ENCODE results near the gene PPFIBP2. TPM values are rescaled to one million over a fixed set of nuclear protein-coding genes. Genes with fewer than 3 reads are reported as not detected.
"Not testable (repeated sequence)": the region's sequence is repeated elsewhere in the genome, so short reads cannot be mapped to it uniquely, and the experiment has no call there.

The PPFIBP2 gene
- total RNA-seq, 4 donors from 2014 or later, result 8.0 to 26.5 (median 11.3) TPM

DNA sequence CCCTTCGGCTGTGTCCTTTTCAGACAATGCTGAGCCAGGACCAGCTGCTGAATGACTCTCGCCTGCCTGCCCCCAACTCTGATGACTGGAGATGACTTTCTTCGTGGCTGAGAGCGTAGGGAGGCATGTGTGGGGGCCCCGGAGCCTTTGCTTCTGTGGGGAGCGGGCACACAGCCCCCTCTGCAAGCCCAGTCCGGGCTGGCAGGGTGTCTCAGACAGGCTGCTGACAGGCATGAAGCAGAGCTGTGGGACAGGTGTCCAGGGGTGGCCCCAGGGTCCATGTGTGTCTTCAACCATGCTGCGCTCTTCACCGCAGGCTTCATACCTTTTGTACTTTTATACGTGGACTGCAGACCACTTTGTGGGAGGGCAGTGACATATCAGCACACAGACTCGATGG is 142.9 kb downstream of the PPFIBP2 start:
- H3K4me3 ChIP-seq, result no peak overlapping the region
- peak; percentile 18 for ATAC-seq
- 83% methylated on average over 5 of the region's 11 CpGs; no CpG with 5 or more reads in 1 of the 2 donors for WGBS, 2 donors (ENCODE audit: low coverage in 1 of 2)
- peaks cover 0 to 46% of the 10 kb centered on the region in 2 donors for H3K36me3 ChIP-seq
- TF ChIP-seq POLR2AphosphoS5 (IDR thresholded peaks at IDR 0.05), result no peak
- no peak for TF ChIP-seq EP300 (IDR thresholded peaks at IDR 0.05)
- TF ChIP-seq, protein P1, sequence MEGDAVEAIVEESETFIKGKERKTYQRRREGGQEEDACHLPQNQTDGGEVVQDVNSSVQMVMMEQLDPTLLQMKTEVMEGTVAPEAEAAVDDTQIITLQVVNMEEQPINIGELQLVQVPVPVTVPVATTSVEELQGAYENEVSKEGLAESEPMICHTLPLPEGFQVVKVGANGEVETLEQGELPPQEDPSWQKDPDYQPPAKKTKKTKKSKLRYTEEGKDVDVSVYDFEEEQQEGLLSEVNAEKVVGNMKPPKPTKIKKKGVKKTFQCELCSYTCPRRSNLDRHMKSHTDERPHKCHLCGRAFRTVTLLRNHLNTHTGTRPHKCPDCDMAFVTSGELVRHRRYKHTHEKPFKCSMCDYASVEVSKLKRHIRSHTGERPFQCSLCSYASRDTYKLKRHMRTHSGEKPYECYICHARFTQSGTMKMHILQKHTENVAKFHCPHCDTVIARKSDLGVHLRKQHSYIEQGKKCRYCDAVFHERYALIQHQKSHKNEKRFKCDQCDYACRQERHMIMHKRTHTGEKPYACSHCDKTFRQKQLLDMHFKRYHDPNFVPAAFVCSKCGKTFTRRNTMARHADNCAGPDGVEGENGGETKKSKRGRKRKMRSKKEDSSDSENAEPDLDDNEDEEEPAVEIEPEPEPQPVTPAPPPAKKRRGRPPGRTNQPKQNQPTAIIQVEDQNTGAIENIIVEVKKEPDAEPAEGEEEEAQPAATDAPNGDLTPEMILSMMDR (IDR thresholded peaks at IDR 0.05), result no peak
- no peak for TF ChIP-seq POLR2A (IDR thresholded peaks at IDR 0.05)
- H3K27me3 ChIP-seq, result no peaks in the 10 kb centered on the region
- no peaks in the 10 kb centered on the region for H3K4me1 ChIP-seq
- H3K27ac ChIP-seq, result peak overlapping the region in 1 of 4 donors; percentile 0
- no peaks in the 10 kb centered on the region for H3K9me3 ChIP-seq

DNA sequence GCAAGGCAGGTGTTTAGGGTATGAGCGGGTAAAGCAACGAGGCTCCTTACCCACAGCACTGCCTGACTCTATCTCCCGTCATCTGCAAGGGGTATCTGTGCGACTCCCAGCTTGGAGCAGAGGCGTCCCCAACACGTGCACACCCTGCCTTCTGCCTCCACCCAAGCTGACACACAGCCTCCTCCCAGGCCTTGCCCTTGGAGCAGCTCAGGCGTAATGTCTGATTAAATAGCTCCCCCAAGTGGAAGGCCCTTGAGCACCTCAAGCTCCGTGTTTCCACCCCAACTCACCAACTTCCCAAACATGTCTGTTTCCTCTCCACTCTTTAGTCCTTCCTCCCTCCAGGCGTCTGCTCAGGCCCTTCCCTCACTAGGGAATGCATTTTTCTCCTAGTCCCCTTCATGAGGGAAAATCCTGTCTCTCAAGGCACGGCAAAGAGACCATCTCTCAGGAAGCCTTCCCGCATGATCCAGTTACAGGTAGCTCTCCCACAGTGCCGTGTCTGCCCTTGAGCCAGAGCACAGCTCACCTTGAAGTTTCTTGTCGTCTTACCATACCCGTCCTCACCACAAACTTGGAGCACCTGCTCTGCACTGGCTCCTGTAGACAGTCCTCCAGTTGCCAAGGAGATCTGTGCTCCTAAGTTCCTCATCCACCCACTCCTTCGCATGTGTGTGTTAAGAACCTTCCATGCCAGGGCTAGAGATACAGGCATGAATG is 143.7 kb downstream of the PPFIBP2 start:
- H3K36me3 ChIP-seq, result peaks cover 0 to 38% of the 10 kb centered on the region in 2 donors
- TF ChIP-seq, protein P1 (IDR thresholded peaks at IDR 0.05), result peak in 3 of 4 experiments; percentile 27 to 55 (median 47)
- TF ChIP-seq POLR2AphosphoS5 (IDR thresholded peaks at IDR 0.05), result no peak
- peak; percentile 85 for ATAC-seq
- H3K27ac ChIP-seq, result peak overlapping the region in 1 of 4 donors; percentile 0
- no peaks in the 10 kb centered on the region for H3K27me3 ChIP-seq
- WGBS, 2 donors (ENCODE audit: low coverage in 1 of 2), result 19 to 57% methylated on average over 4 to 14 of the region's 15 CpGs
- H3K4me1 ChIP-seq, result no peaks in the 10 kb centered on the region
- H3K9me3 ChIP-seq, result no peaks in the 10 kb centered on the region
- no peak overlapping the region for H3K4me3 ChIP-seq

DNA sequence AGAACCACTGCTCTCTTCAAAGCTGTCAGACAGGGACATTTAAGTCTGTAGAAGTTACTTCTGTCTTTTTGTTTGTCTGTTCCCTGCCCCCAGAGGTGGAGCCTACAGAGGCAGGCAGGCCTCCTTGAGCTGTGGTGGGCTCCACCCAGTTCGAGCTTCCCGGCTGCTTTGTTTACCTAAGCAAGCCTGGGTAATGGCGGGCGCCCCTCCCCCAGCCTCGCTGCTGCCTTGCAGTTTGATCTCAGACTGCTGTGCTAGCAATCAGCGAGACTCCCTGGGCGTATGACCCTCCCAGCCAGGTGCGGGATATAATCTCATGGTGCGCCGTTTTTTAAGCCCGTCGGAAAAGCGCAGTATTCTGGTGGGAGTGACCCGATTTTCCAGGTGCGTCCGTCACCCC is 149.7 kb downstream of the PPFIBP2 start:
- peaks cover 0 to 16% of the 10 kb centered on the region in 2 donors for H3K36me3 ChIP-seq
- not testable (repeated sequence) for ATAC-seq, H3K27me3 ChIP-seq, H3K27ac ChIP-seq, H3K4me3 ChIP-seq, H3K9me3 ChIP-seq, H3K4me1 ChIP-seq
- WGBS, 2 donors (ENCODE audit: low coverage in 1 of 2), result 87% methylated on average over 3 of the region's 16 CpGs; no CpG with 5 or more reads in 1 of the 2 donors

DNA sequence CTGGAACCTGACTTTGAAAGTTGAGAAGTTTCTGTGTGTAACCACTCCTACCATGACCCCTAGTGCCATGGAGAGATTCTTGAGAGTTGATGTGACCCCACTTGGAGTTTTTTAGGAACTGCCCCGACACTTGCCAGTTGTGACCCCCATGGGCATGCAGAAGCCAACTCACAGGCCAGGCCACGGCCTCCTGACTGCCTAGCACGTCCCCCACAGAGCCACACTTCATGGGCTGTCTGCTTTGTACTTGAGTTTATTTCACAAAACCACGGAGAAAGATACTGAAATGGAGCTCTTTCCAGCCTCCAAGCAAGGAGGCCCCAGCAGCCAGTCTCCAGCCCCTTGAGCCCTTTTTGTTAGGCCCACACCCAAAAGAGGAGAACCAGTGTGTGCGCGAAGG is 151.1 kb downstream of the PPFIBP2 start:
- no peaks in the 10 kb centered on the region for H3K27me3 ChIP-seq
- TF ChIP-seq POLR2AphosphoS5 (IDR thresholded peaks at IDR 0.05), result no peak
- TF ChIP-seq, protein P1 (IDR thresholded peaks at IDR 0.05), result no peak
- no peak for TF ChIP-seq EP300 (IDR thresholded peaks at IDR 0.05)
- TF ChIP-seq POLR2A (IDR thresholded peaks at IDR 0.05), result no peak
- peaks cover 0 to 16% of the 10 kb centered on the region in 2 donors for H3K36me3 ChIP-seq
- WGBS, 2 donors (ENCODE audit: low coverage in 1 of 2), result 75 to 100% methylated on average over 2 to 4 of the region's 6 CpGs
- no peaks in the 10 kb centered on the region for H3K4me1 ChIP-seq
- ATAC-seq, result no peak
- H3K27ac ChIP-seq, result no peak overlapping the region
- peaks cover 0 to 4% (median 0%) of the 10 kb centered on the region in 3 donors for H3K9me3 ChIP-seq
- no peak overlapping the region for H3K4me3 ChIP-seq

DNA sequence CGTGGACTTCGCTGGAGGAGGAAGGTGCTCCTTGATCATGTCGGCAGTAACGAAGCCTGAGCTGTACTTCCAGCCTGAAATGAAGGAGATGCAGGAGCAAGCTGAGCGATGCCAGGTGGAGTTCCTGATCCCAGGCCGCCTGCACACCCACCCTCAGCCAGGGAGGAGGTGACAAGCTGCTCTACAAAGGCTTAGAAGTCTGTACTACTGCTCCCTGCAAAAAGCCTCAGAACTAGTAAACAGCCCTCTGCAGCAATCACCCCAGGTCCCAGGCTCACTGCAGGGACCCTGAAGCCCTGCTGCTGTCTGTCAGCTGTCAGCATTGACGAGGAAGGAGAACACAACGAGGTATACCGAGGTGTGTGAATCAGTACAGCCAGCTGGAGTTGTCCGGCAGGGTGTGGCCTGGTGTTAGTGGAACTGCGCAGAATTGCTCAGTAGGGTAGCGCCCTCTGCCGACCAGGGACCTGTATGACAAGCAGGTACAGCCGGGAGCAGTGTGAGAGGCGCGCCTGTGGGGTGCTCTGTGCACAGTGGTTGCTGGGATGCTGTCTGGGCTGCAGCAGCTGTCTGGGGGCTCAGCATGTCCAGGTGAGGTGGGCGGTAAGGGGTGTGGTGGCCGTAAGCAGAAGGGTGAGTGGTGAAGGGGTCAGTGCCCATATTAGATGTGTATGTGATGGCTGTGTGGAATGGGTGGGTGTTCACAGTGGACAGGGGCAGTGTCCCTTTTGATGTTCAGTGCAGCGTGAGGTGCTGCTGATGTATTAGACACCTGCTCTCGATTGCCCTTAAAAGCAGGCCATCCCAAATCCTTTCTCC is 151.9 kb downstream of the PPFIBP2 start:
- peak; percentile 85 for ATAC-seq
- no peak for TF ChIP-seq EP300 (IDR thresholded peaks at IDR 0.05)
- TF ChIP-seq, protein P1 (IDR thresholded peaks at IDR 0.05), result peak in 3 of 4 experiments; percentile 45 to 80 (median 67)
- H3K4me1 ChIP-seq, result no peaks in the 10 kb centered on the region
- H3K9me3 ChIP-seq, result peaks cover 0 to 4% (median 0%) of the 10 kb centered on the region in 3 donors
- no peaks in the 10 kb centered on the region for H3K27me3 ChIP-seq
- WGBS, 2 donors (ENCODE audit: low coverage in 1 of 2), result 44 to 55% methylated on average over 4 to 11 of the region's 20 CpGs
- no peak overlapping the region for H3K4me3 ChIP-seq
- peaks cover 0 to 16% of the 10 kb centered on the region in 2 donors for H3K36me3 ChIP-seq
- no peak overlapping the region for H3K27ac ChIP-seq
